ENCODE results near the gene PNMA8B.

Gene PNMA8B

DNA sequence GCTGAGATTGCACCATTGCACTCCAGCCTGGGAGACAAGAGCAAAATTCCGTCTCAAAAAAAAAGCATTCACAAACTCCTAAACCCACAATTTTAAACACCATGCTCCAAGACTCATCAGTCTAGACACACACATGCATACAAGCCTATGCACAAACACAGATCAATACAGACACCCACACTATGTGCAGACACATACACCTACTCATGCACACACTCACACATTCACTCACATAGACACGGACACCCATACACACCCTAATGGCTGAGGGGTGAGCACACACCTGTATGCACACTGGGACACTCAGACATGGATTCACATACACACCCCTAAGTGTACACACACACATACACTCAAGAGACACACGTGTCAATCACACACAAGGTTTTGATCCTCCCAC is 9.3 kb downstream of the PNMA8B start:
- TF ChIP-seq POLR2A (IDR thresholded peaks at IDR 0.05; ENCODE audit: low read length) (no peak), GATA1 (IDR thresholded peaks at IDR 0.05; ENCODE audit: low read depth, low read length) (no peak)
- no peak for DNase-seq

DNA sequence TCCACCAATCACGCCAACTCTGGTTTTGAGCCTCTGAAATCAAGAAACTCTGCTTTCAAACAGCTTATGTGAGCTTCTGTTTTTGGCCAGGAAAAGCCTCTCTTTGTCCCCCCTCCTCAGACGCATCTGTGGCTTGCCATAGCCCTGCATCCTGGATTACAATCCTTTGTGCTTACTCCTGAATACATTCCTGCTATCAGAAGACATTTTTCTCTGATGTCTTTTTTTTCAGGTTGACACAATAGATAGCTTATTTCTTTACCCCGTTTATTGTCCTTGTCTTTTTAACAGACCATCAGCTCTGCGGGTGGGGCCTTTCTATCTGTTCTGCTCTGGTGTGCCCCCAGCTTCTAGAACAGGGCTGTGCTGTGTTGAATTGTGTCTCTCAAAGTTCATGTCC is 11.0 kb downstream of the PNMA8B start:
- TF ChIP-seq GATA1 (IDR thresholded peaks at IDR 0.05; ENCODE audit: low read depth, low read length) (no peak), POLR2A (IDR thresholded peaks at IDR 0.05; ENCODE audit: low read length) (no peak)
- DNase-seq = no peak

DNA sequence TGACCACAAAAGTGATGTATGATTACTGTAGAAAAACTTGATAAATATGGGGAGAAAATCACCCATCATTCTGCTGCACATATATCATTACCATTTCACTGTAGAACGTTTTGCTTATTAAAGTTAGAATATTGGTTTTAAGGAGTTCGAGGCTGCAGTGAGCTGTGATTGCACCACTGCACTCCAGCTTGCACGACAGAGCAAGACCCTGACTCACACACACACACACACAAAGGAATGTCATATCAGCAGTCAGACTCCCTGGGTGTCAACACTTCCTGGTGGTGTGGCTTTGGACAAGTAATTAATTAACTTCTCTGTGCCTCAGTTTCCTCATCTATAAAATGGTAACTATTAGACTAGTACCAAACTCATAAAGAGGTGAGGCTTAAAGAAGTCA is 13.0 kb downstream of the PNMA8B start:
- TF ChIP-seq POLR2A (IDR thresholded peaks at IDR 0.05; ENCODE audit: low read length) = no peak
- no peak for TF ChIP-seq GATA1 (IDR thresholded peaks at IDR 0.05; ENCODE audit: low read depth, low read length)

DNA sequence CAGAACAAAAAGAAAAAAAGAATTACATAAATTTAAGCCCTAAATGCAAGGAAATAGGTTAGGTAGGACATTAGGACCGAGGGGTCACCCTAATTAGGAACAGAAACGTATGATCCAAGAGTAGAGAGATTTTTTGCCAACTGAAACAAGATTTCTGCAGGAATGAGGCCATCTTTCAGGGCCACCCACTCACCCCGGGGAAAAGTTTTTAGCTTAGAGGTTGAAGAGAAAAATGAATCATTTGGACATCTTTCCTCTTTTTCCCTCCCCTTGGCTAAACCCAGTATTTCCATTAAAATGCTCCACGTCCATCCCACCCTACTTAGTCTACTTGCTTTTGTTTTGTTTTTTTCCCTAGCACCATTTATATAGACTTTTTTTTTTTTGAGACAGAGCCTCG is 13.7 kb downstream of the PNMA8B start:
- TF ChIP-seq POLR2A (IDR thresholded peaks at IDR 0.05; ENCODE audit: low read length) = no peak
- no peak for TF ChIP-seq GATA1 (IDR thresholded peaks at IDR 0.05; ENCODE audit: low read depth, low read length)
- no peak for DNase-seq

More for the DNA sequence above, 13.0 kb downstream of the PNMA8B start:
- no peak for DNase-seq

DNA sequence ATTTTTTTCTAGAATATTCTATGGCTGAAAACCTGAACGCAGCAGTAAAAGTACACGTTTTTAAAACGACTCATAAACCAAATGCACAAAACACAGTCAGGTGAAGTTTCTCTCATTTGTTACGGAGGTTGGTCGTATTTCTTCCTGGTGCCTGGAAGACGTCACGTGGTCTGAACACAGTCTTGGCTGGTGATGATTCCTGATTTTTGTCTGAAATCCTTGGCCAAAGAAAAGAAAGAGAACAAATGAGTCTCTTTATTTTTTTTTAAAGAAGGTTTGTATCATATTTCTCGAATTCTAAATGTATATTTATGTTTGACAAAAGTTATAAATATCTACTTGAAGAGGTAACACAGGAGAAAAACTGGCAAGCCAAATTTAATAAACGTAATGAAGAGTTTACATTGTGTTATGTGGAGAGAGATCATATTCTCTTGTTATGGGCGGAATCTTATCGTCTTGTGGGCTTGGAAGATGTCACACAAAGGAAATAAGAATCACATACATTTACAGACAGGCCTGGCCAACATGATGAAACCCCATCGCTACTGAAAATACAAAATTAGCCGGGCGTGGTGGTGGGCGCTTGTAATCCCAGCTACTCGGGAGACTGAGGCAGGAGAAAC is 14.3 kb downstream of the PNMA8B start:
- DNase-seq = no peak
- TF ChIP-seq POLR2A (IDR thresholded peaks at IDR 0.05; ENCODE audit: low read length) (no peak), GATA1 (IDR thresholded peaks at IDR 0.05; ENCODE audit: low read depth, low read length) (no peak)

DNA sequence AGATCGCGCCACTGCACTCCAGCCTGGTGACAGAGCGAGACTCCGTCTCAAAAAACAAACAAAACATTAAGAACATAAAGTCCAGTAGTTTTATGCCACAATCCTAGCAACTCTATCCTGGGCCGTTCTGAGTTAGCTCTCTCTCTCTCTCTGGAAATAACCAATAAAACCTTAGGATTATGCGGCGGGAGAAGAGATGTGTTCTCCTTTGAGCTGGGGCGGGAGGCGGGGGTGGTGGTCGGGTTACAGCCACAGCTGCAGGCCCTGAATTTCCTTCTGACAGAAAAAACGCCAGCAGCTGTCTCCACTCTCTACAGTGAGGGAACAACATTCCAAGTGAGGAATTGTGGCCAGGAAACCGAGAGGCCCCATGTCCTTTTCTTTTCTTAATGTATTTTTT is 15.3 kb downstream of the PNMA8B start:
- DNase-seq = no peak
- TF ChIP-seq POLR2A (IDR thresholded peaks at IDR 0.05; ENCODE audit: low read length) (no peak), GATA1 (IDR thresholded peaks at IDR 0.05; ENCODE audit: low read depth, low read length) (no peak)

DNA sequence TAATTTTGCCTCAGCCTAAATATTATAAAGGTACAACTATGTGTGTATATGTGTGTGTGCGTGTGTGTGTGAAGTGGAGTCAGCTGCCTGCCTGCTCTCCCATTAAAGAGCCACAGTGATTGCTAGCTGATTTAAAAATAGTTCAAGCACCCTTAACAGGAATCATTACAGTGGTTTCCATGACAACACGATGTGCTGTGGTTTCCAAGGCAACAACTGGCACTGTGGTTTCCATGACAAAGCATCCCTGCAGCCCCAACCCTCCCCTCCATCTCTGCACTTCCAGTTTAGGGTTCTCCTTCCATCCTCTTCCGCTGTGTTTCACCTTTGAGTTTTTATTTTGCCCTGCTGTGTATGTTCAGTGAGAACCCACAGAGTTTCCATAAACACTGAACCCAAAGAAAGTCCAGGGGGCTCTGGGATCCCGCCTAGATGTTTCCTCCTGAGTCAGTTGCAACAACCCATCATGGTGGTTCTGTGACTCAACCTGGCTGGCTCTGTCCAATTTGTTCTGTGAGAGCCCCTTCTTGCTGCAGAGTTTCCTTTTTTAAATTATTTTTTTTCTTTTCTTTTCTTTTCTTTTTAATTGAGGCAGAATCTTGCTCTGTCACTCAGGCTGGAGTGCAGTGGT is 17.2 kb downstream of the PNMA8B start:
- no peak for TF ChIP-seq GATA1 (IDR thresholded peaks at IDR 0.05; ENCODE audit: low read depth, low read length)
- no peak for TF ChIP-seq POLR2A (IDR thresholded peaks at IDR 0.05; ENCODE audit: low read length)
- DNase-seq = no peak

DNA sequence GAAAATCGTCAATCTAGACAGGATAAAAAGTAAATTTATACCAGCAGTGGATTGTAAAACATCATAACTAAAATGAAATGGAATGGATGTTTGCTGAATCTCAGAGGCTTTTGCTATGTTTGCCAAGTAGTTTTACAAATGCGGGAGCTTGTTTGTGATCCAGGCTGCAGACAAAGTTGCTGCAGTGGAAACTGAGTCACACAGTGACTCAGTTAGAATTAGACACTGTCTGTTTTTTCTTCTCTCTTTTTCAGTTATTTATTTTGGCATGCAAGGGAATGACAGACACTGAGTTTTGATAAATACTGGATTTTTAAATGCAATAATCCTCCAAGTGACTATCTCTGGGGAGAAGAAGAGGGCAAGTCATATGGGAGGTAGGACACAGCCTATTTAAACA is 19.7 kb downstream of the PNMA8B start:
- DNase-seq = no peak
- TF ChIP-seq GATA1 (IDR thresholded peaks at IDR 0.05; ENCODE audit: low read depth, low read length) (no peak), POLR2A (IDR thresholded peaks at IDR 0.05; ENCODE audit: low read length) (no peak)

DNA sequence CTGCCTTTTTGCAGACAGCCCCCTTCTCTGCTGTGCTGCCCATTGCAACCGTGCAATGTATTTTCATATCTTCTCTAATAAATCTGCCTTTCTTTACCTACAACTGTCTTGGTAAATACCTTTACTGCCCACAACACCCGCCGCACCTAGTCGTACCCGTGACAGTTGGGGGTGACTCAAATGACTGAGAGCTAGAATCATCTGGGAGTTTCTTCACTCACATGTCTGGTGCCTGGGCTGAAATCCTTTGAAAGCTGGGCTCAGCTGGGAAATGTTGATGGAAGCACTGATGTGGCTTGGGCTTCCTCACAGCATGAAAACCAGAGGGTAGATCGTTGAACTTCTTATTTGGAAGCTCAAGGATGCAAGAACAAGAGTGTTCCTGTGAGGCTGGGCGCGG is 21.5 kb downstream of the PNMA8B start:
- TF ChIP-seq GATA1 (IDR thresholded peaks at IDR 0.05; ENCODE audit: low read depth, low read length) = no peak
- TF ChIP-seq POLR2A (IDR thresholded peaks at IDR 0.05; ENCODE audit: low read length) = no peak
- DNase-seq = no peak

DNA sequence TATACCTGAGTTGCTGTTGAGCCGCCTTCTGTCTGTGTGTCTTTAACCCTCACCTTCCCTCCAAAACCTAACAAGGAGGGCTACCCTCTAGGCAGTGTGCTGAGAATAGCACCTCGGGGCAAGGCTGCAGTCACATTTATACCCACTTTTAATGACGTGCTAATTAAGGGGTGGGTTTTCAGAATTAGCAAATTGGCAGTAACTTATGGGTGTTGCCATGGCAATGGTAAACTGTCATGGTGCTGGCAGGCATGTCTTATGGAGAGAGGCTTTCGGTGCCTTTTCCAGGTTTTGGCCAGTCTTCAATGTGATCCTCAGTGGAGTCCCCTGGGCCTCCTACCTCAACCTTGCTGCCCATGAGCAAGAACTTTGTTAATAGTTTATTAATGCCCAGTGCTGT is 23.1 kb downstream of the PNMA8B start:
- no peak for TF ChIP-seq POLR2A (IDR thresholded peaks at IDR 0.05; ENCODE audit: low read length)
- no peak for TF ChIP-seq GATA1 (IDR thresholded peaks at IDR 0.05; ENCODE audit: low read depth, low read length)
- DNase-seq = no peak

DNA sequence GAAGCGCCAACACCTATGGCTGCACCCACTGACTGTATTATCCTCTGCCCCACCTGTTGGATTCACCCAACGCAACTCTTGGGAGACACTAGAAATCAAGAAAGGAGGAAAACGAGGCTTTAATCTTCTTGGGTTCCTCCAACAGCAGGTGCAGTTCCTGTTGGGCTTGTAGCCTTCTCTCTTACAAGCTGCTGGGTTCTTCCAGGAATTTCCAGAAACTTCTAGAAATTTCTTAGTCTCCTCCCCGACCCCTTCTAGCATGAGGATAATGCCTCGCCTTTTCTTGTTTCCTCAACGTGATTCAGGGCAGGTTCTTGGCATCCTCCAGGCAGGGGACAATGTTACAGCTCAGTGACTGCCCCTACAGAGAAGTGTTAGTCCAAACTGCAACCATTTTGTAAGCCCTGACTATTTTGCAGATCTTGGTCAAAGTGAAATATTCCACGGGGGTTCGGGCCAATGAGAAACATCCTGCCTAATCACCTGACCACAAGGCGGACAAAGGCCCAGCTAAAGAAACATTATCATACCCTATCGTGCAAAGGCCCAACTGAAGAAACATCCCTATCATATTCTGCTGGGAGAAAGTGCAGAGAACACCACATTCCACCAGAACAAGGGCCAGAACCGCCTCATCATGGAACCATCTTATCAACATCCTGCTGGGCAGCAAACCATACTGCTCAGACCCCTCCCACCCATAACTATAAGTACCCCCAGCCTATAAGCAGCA is 23.7 kb downstream of the PNMA8B start:
- no peak for TF ChIP-seq GATA1 (IDR thresholded peaks at IDR 0.05; ENCODE audit: low read depth, low read length)
- no peak for TF ChIP-seq POLR2A (IDR thresholded peaks at IDR 0.05; ENCODE audit: low read length)
- DNase-seq = no peak

DNA sequence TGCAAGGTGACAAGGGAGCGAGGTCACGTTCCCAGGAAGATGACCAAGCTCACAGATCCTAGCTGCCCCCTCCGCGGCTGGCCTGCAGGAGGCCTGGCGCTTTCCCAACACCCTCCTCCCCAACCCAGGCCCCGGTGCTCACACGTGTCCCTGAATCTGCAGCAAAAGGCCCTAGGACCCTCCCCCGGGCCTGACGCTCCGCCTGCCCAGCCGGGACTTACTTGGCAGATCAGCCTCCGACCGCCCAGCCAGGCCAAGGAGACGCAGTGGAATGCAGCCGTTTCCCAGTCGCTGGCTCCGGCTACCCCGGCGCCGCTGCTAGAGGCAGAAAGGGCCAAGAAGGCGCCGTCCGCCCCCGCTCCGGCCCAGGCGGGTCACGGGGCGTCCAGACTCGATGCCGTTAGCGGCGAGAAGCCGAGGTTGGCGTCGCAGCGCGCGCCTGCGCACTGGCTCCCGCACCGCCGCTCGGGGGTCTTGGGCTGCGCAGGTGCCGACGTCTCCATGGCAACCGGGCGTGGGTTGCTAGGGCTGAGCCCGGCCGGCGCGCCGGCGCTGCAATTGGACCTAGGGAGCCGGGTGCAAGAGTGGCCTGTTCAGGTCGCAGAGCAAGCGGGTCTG is 24.4 kb downstream of the PNMA8B start, which contains the start of gene PNMA8A:
PNMA8A (minus strand) TSS at position 448 of the 618 bp plus-strand sequence. CDS start 528 bp downstream, outside the sequence.
- no peak for DNase-seq
- TF ChIP-seq POLR2A (IDR thresholded peaks at IDR 0.05; ENCODE audit: low read length) (no peak), GATA1 (IDR thresholded peaks at IDR 0.05; ENCODE audit: low read depth, low read length) (no peak)

DNA sequence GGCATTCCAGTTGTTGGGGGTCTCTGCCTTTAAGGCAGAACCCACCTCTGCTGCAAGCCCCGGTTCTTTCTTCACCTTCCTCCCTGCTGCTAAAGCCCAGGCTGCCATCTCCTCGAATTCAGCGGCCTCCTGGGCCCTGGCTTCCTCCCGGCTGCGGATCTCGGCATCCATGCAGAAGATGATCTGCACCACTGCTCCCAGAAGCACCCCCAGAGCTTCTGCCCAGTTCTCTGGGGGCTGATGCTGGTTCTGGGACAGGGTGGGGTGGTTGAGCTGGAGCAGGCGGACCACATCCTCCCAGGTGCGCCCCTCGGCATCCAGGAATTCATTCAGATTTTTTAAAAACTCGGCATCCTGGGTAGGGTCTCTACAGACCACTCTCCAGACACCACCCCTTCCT is 25.3 kb downstream of the PNMA8B start:
- no peak for TF ChIP-seq GATA1 (IDR thresholded peaks at IDR 0.05; ENCODE audit: low read depth, low read length)
- TF ChIP-seq POLR2A (IDR thresholded peaks at IDR 0.05; ENCODE audit: low read length) = no peak
- DNase-seq = no peak

DNA sequence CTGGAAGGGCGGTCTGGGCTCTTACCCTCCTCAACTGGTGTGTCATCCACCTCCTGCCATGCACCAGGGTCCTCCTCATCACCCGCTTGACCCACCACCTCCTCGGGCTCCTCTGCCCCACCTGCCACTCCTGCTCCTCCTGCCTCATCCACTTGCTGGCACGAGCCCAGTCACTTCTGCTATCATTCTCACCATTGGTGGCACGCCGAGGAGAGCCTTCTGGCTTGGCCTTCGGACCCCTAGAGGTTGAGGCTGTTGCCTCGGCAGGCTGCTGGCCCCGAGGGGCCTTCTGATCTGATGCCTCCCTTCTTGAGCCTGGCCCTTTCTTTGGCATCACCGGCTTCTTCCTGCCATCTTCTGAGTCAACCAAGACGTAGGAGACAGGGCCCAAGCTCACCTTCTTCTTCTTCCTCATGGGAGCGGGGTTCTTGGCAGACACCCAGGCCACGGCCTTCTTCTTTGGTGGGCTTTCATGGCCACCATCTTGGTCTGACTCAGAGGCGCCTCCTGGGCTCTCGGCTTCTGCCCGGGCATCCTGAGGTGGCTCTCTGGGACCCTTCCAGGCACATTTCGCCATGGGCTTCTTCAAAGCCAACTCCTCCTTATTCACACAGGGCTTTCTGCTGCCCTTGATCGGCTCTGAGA is 26.0 kb downstream of the PNMA8B start:
- TF ChIP-seq GATA1 (IDR thresholded peaks at IDR 0.05; ENCODE audit: low read depth, low read length) (no peak), POLR2A (IDR thresholded peaks at IDR 0.05; ENCODE audit: low read length) (no peak)
- DNase-seq = no peak
